ENCODE data around the gene KIAA1549. TPM values are rescaled to one million over a fixed set of nuclear protein-coding genes. Genes with fewer than 3 reads are reported as not detected.
A peak's percentile ranks its signal among the peaks of the same experiment; 100 is the strongest.
"Not testable (repeated sequence)": the region's sequence is repeated elsewhere in the genome, so short reads cannot be mapped to it uniquely, and the experiment has no call there.

The KIAA1549 gene
- total and polyA plus RNA-seq, 2 of the 8 experiments (the other 6 are each of a cell fraction or from before 2014, with no cell fraction given), result 6.5 to 17.3 TPM

DNA sequence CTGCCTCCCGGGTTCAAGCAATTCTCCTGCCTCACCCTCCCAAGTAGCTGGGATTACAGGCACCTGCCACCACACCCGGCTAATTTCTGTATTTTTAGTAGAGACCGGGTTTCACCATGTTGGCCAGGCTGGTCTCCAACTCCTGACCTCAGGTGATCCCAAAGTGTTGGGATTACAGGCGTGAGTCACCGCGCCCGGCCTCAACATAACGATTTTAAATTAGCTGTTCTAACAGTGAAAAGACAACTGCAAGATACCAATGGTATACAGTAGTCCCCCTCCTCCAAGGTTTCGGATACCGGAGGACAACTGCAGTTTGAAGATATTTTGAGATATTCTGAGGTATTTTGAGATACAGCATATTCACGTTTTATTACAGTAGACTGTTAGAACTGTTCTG is 5.0 kb downstream of the KIAA1549 start:
- H3K9ac ChIP-seq (replicated peaks in 1 of 4; ENCODE audit: extremely low read depth in 1 of 4, low read depth in 3 of 4, low read length in 3 of 4); DNase-seq (ENCODE audit: low read depth in 1 of 2, low spot score in 2 of 2); H3K4ac ChIP-seq (replicated peaks; ENCODE audit: insufficient read length, low read depth, low read length); H3K27me3 ChIP-seq (replicated peaks in 1 of 4; ENCODE audit: control insufficient read depth in 3 of 4, extremely low read depth in 1 of 4, insufficient read depth in 3 of 4, low read length in 3 of 4); H4K5ac ChIP-seq (ENCODE audit: insufficient read length, low read depth, low read length); H2AFZ ChIP-seq (ENCODE audit: low read length); H4K20me1 ChIP-seq (replicated peaks in 1 of 2; ENCODE audit: control insufficient read depth in 1 of 2, insufficient read depth in 2 of 2, low read length in 2 of 2); H3K18ac ChIP-seq (ENCODE audit: extremely low read depth, low read length); H3K56ac ChIP-seq (replicated peaks; ENCODE audit: insufficient read length, low read depth, low read length); H3K27ac ChIP-seq (ENCODE audit: low read depth, low read length); H2BK120ac ChIP-seq (replicated peaks; ENCODE audit: low read depth, low read length); H2BK15ac ChIP-seq (ENCODE audit: low read length); H3K9me3 ChIP-seq (ENCODE audit: insufficient read depth in 2 of 2, low read depth in 1 of 2, low read length in 1 of 2); H3K36me3 ChIP-seq (ENCODE audit: control insufficient read depth in 2 of 4, insufficient read depth in 4 of 4, low read length in 3 of 4); H3K4me3 ChIP-seq (ENCODE audit: extremely low read depth in 1 of 4, insufficient read depth in 2 of 4, low read depth in 3 of 4, low read length in 4 of 4); H2AK5ac ChIP-seq (ENCODE audit: low read depth, low read length); H3K23ac ChIP-seq (ENCODE audit: insufficient read length); H4K8ac ChIP-seq (ENCODE audit: extremely low read depth, insufficient read depth, low read length); H2BK20ac ChIP-seq (ENCODE audit: low read length); H2BK12ac ChIP-seq (ENCODE audit: low read depth, low read length); H3K23me2 ChIP-seq (ENCODE audit: low read depth, low read length); H2BK5ac ChIP-seq (ENCODE audit: low read depth, low read length); H4K91ac ChIP-seq (replicated peaks; ENCODE audit: insufficient read length, low read length); H3K14ac ChIP-seq (ENCODE audit: insufficient read length); FAIRE-seq: not testable (repeated sequence)
- CTCF ChIA-PET (ENCODE audit: partially characterized antibody), result interaction anchor here (1.2 to 2.2 kb wide), 3 partner anchors 10 to 99 kb away, joined by 3 to 8 read pairs (median 5); no protein-coding TSS in a partner anchor
- 79% methylated on average over 11 of the region's 11 CpGs; no CpG with 5 or more reads in 1 of the 2 experiments for WGBS, 2 experiments (ENCODE audit: extremely low coverage in 1 of 2, insufficient coverage in 1 of 2, insufficient read length in 1 of 2, insufficient replicate concordance in 2 of 2, low coverage in 1 of 2, low lambda C conversion rate in 2 of 2, missing lambda C conversion rate in 1 of 2)
- peaks cover 8 to 32% (median 25%) of the 10 kb centered on the region in 4 experiments for H3K4me1 ChIP-seq (replicated peaks in 1 of 4; ENCODE audit: control insufficient read depth in 3 of 4, insufficient read depth in 4 of 4, low read length in 3 of 4)
- H3K4me2 ChIP-seq (ENCODE audit: insufficient read depth in 1 of 2, low read depth in 2 of 2, low read length in 2 of 2), result peak overlapping the region; percentile 61 to 68; a peak in 1 of 4 replicates
- POLR2A ChIA-PET (ENCODE audit: partially characterized antibody), result interaction anchor here (1.2 kb wide), 1 partner anchor 9 kb away, joined by 3 read pairs; no protein-coding TSS in a partner anchor
- H3K79me2 ChIP-seq (ENCODE audit: control insufficient read depth in 1 of 2, insufficient read depth in 2 of 2, low read length in 2 of 2), result peaks cover 10 to 73% of the 10 kb centered on the region in 2 experiments; a peak in 3 of 4 replicates
- peaks cover 15% of the 10 kb centered on the region for H3K79me1 ChIP-seq (ENCODE audit: low read depth, low read length)

Data from H1 (cell line).